ENCODE measurements around the gene RTP5. TPM values are rescaled to one million over a fixed set of nuclear protein-coding genes. Genes with fewer than 3 reads are reported as not detected.

The RTP5 gene
- total and polyA plus RNA-seq, 2 experiments from 2014 or later, result not detected

GRCh38 chr2:241848761-241849615 lies 20.5 kb upstream of the RTP5 start:
- H3K36me3 ChIP-seq (replicated peaks; ENCODE audit: insufficient read depth, low read depth), result no peaks in the 10 kb centered on the region
- no peaks in the 10 kb centered on the region for H3K9me3 ChIP-seq (ENCODE audit: low read depth)
- H4K20me1 ChIP-seq (ENCODE audit: insufficient read depth, poor library complexity, severe bottlenecking), result no peaks in the 10 kb centered on the region
- peaks cover 5% of the 10 kb centered on the region for H3K27me3 ChIP-seq
- no peak for DNase-seq (ENCODE audit: low spot score)
- no peak overlapping the region for H2AFZ ChIP-seq
- no peaks in the 10 kb centered on the region for H3K4me1 ChIP-seq (ENCODE audit: insufficient read depth)
- H3K27ac ChIP-seq, result no peak overlapping the region
- H3K9me2 ChIP-seq (replicated peaks; ENCODE audit: insufficient read depth), result no peaks in the 10 kb centered on the region
- H3K4me2 ChIP-seq, result no peak overlapping the region
- TF ChIP-seq, protein P1, sequence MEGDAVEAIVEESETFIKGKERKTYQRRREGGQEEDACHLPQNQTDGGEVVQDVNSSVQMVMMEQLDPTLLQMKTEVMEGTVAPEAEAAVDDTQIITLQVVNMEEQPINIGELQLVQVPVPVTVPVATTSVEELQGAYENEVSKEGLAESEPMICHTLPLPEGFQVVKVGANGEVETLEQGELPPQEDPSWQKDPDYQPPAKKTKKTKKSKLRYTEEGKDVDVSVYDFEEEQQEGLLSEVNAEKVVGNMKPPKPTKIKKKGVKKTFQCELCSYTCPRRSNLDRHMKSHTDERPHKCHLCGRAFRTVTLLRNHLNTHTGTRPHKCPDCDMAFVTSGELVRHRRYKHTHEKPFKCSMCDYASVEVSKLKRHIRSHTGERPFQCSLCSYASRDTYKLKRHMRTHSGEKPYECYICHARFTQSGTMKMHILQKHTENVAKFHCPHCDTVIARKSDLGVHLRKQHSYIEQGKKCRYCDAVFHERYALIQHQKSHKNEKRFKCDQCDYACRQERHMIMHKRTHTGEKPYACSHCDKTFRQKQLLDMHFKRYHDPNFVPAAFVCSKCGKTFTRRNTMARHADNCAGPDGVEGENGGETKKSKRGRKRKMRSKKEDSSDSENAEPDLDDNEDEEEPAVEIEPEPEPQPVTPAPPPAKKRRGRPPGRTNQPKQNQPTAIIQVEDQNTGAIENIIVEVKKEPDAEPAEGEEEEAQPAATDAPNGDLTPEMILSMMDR (IDR thresholded peaks at IDR 0.05; ENCODE audit: poor library complexity), result no peak
- TF ChIP-seq EZH2 (IDR thresholded peaks at IDR 0.05; ENCODE audit: borderline replicate concordance) (no peak), EZH2phosphoT487 (IDR thresholded peaks at IDR 0.05; ENCODE audit: low read depth, severe bottlenecking, unreplicated experiment) (no peak)
- H3K4me3 ChIP-seq, result no peak overlapping the region
- no peaks in the 10 kb centered on the region for H3K79me2 ChIP-seq
- WGBS (ENCODE audit: low lambda C conversion rate, missing lambda C conversion rate), result 93% methylated on average over 33 of the region's 39 CpGs

DNA sequence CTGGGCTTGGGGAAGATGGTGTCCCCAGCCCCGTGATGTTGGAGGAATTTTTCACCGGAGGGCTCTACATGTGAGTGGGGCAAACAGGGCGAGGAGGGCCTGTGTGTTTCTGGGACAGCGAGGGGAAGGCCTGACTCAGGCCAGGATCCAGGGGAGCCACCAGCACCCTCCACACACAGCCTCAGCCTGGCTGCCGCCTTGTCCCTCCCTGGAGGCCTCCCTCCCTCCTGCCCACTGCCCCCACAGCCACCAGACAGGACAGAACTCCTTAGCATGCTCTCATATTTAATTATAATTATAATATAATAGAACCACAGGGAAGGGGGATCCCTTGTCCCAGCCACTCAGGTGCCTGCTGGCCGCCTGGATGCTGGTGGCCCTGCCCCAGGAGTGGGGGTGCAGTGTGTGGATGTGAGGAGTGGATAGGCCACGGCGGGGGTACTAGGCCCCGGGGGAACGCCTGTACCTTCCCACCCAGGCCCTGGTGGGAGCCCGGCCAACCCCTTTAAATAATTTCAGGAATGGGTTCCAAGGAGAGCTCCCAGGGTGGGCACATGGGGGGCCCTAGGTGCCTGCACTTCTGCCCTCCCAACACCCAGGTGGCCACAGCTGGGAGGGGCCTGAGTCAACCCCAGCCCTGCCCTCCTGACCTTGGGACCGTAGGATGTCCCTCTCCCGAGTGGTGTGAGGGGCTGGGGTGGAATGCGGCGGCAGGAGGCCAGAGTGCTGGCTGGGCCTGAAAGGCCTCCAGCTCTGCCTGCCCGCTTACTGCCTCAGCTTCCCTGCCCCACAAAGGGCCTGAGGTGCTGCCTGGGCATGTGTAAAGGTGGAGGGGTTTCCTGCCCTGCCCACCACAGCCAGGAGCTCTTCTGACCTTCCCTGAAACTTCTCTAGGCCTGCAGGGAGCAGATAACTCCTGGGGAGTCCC lies 19.6 kb upstream of the RTP5 start:
- DNase-seq (ENCODE audit: low spot score), result no peak
- no peaks in the 10 kb centered on the region for H3K9me3 ChIP-seq (ENCODE audit: low read depth)
- H3K4me1 ChIP-seq (ENCODE audit: insufficient read depth), result no peaks in the 10 kb centered on the region
- no peak overlapping the region for H3K4me3 ChIP-seq
- no peak overlapping the region for H3K27ac ChIP-seq
- H3K27me3 ChIP-seq, result peaks cover 5% of the 10 kb centered on the region
- no peaks in the 10 kb centered on the region for H3K36me3 ChIP-seq (replicated peaks; ENCODE audit: insufficient read depth, low read depth)
- H4K20me1 ChIP-seq (ENCODE audit: insufficient read depth, poor library complexity, severe bottlenecking), result no peaks in the 10 kb centered on the region
- H3K79me2 ChIP-seq, result no peaks in the 10 kb centered on the region
- H2AFZ ChIP-seq, result no peak overlapping the region
- H3K9me2 ChIP-seq (replicated peaks; ENCODE audit: insufficient read depth), result no peaks in the 10 kb centered on the region
- TF ChIP-seq EZH2phosphoT487 (IDR thresholded peaks at IDR 0.05; ENCODE audit: low read depth, severe bottlenecking, unreplicated experiment) (no peak), EZH2 (IDR thresholded peaks at IDR 0.05; ENCODE audit: borderline replicate concordance) (no peak)
- TF ChIP-seq, protein P1 (IDR thresholded peaks at IDR 0.05; ENCODE audit: poor library complexity), result no peak
- no peak overlapping the region for H3K4me2 ChIP-seq
- 89% methylated on average over 16 of the region's 16 CpGs for WGBS (ENCODE audit: low lambda C conversion rate, missing lambda C conversion rate)

DNA sequence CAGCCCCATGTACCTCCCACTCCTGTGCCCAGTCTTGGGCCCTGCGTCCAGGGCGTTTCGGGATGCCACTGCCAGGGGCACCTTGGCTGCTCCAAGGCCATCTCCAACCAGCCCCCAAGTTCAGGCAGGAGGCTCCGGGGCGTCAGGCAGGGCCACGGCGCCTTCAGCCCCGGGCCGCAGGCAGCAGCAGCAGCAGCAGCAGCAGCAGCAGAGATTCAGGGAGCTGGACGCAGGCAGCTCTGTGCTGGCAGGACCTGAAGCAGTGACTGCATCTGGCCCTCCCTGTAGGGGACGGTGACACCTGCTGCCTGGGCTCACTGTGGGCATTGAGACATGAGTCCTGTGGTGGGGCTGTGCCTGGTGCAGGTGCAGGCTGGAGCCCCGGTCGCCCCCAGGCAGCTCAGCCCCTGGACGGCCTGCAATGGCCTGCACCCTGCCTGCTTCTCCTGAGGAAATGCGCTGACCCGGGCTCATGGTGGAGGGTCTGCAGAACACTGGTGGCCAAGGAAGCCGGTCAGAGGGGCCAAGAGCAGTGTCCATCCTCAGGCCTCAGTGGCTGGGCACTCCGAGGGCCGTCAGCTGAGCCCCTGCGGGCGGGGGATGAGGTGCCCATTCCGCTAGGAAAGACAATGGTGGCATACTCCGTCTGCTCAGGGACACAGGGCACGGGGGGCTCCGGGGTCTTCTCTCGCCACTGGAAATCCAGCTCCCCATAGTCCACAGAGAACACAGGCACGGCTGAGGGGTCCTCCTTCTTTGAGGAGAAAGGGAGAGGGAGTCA lies 18.8 kb upstream of the RTP5 start:
- Histone ChIP-seq H4K20me1 (ENCODE audit: insufficient read depth, poor library complexity, severe bottlenecking) (no peaks in the 10 kb centered on the region), H3K36me3 (replicated peaks; ENCODE audit: insufficient read depth, low read depth) (no peaks in the 10 kb centered on the region), H3K4me1 (ENCODE audit: insufficient read depth) (no peaks in the 10 kb centered on the region), H3K27ac (no peak overlapping the region), H3K9me2 (replicated peaks; ENCODE audit: insufficient read depth) (no peaks in the 10 kb centered on the region), H3K27me3 (no peaks in the 10 kb centered on the region), H3K4me2 (no peak overlapping the region), H2AFZ (no peak overlapping the region), H3K4me3 (no peak overlapping the region), H3K9me3 (ENCODE audit: low read depth) (no peaks in the 10 kb centered on the region), H3K79me2 (no peaks in the 10 kb centered on the region)
- WGBS (ENCODE audit: low lambda C conversion rate, missing lambda C conversion rate), result 94% methylated on average over 26 of the region's 27 CpGs
- TF ChIP-seq EZH2phosphoT487 (IDR thresholded peaks at IDR 0.05; ENCODE audit: low read depth, severe bottlenecking, unreplicated experiment) (no peak), EZH2 (IDR thresholded peaks at IDR 0.05; ENCODE audit: borderline replicate concordance) (no peak)
- TF ChIP-seq, protein P1 (IDR thresholded peaks at IDR 0.05; ENCODE audit: poor library complexity), result no peak
- DNase-seq (ENCODE audit: low spot score), result no peak
